Hematopoietic multipotent progenitor cell treated with erythropoietin and hydrocortisone succinate and interleukin-3 and kit ligand, for 8 days (in vitro differentiated cells): ENCODE results near the gene TFPT.

Source experiments
- DNase-seq: peaks from one replicate; pipeline ENCODE4 v3.0.0-alpha.2; 2015

TFPT gene, protein sequence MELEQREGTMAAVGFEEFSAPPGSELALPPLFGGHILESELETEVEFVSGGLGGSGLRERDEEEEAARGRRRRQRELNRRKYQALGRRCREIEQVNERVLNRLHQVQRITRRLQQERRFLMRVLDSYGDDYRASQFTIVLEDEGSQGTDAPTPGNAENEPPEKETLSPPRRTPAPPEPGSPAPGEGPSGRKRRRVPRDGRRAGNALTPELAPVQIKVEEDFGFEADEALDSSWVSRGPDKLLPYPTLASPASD

DNA sequence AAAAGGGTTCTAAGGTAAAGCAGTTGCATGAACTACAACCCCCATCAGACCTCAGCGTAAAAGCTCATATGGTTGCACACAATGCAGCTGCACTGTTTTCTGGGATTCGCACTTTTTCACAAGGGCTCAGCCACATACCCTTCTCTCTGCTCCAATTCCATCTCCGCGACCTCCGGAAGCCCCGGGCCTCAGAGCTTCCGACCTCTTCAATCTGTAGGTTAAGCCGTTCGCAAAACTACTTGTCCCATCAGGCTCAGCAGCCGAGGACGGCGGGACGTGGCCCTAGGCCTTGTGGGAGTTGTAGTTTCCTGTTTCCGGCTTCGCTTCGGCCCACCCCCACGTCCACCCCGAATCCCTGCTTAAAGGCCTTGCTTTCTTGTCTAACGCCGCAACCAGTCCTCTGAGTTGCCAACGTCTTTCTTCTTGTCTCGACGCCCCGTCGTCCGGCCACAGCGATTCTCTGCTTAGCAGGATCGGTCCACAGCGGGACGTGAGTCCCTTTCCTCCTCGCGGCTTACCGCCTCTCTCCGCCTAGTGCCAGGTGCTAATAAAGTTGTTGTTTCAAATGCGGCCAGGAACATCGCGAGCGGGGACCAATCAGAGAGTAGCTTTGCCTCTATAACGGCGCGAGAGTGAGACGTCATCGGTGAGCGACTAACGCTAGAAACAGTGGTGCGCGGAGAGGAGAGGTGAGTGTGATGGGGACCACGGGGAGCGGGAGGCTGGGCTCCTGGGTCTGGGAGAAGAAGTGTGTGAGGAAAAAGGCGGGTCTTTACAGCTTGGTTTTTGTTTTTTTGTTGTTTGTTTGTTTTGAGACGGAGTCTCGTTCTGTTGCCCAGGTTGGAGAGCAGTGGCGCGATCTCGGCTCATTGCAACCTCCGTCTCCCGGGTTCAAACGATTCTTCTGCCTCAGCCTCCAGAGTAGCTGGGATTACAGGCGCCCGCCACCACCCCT, at the start of gene TFPT, which contains the start of gene PRPF31:
Gene TFPT, minus strand, starts transcription at position 549 of the 955 bp plus-strand sequence. Its CDS starts 388 bp downstream, at position 161.
Gene PRPF31, plus strand, starts transcription at position 646 of the 955 bp plus-strand sequence. CDS start 2,525 bp downstream, outside the sequence.
- peak; percentile 99 for DNase-seq

DNA sequence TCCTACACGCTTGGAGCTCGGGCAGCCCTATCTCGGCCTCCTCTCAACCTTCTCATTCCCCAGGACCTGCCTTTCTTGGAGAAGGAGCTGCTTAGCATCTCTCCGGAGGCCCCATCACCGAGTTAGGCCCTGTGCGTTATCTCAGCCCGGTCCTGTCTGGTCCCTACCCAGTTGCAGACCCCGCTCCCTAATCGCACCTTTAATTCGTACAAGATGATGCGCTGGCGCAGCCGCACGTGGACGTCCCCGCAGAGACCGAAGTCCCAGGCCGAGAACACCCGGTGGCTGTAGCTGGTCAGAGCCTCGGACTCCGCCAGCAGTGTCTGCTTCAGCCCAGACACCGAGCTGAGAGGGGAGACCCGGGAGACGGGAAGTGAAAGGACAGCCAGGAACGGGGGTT, 49.8 kb upstream of the TFPT start:
- no peak for DNase-seq

DNA sequence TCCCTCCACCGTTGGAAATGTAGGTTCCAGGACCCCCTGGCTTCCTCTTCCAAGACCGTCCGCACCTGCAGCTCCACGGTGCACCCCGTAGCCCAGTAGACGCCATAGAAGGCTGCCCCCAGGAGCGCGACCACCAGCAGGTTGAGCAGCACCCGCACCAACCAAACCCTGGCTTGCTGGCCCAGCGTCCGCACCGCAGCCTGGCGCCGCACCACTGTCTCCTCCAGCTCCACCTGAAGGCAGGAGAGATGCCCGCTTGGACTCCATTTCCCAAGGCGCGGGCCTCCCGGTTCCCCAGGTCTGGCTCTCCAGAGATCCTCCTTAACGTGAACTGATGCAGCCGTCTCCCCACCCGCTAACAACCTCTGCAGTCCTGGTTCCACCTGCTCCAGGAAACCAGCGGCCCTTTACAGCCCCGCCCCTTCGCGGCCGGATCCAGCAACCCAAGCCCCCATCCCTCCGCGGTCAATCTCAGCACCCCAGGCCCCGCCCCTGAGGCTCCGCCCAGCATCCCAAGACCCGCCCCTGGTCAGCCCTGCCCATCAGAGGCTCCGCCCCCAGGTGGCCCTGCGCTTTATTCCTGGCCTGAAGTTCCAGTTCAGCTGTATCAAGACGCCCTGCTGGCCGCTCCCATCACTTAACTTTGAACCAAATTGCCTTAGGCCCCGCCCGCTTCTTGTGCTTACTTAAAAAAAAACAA, 49.1 kb upstream of the TFPT start:
- peak; percentile 58 for DNase-seq

DNA sequence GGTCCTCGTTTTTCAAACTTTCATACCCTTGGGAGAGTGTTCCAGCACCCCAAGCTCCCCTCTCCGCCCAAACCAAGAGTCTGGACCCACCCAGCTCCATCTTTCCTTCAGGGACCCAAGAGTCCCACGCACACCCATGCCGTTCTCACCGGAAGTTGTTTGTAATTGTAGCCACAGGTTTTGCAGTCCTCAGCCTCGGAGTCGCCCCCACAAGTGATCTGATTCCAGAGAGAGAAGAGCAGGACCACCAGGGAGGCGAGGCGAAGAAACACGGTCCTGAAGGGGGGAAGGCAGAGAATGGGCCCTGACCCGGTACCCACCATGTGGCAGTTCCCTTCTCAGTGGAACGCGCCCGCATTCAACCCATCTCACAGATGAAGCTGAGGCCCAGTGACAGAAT, 47.4 kb upstream of the TFPT start:
- no peak for DNase-seq

DNA sequence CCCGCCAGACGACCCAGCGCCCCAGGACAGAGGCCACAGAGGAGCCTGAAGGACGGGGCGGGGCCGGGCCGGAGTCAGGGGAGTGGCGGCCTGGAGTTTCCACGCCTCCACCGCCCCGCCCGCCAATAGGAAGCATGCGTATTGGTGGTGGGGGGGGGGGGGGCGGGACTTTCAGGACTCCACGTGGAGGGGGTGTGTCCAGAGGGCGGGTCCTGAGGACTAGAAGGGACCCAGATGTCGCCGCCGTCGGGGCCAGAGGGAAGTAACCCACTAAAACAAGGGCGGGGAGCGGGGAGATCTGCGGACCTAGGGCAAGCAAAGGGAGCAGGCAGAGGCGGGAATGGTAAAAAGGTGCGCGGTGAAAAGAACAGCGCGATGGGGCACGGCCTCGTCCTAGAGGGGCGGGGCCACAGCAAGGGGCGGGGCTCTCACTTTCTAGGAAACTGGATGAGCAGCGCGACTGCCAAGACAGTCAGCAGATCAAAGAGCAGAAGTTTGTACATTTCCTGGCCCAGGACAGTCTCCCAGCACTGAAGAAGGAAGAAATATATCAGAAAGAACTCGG, 46.9 kb upstream of the TFPT start:
- DNase-seq: peak; percentile 84

DNA sequence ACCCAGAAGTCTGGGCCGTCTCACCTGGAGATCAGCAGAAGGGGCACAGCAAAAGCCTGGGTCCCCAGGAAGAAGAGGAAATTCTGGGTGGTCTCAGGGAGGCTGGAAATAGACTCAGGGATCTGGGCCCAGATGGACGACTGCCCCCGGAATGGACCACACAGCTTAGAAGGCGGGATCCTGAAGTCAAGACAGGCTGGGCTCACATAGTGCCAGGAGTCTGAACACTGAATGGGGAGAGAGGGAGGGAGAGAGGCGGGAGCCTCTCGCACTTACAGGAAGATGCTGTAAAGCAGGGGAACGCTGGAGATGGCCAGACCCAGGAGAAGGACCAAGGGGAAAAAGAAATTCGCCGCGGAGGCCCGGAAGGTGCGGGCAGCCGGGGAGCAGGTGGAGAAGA, 45.4 kb upstream of the TFPT start:
- DNase-seq: no peak

DNA sequence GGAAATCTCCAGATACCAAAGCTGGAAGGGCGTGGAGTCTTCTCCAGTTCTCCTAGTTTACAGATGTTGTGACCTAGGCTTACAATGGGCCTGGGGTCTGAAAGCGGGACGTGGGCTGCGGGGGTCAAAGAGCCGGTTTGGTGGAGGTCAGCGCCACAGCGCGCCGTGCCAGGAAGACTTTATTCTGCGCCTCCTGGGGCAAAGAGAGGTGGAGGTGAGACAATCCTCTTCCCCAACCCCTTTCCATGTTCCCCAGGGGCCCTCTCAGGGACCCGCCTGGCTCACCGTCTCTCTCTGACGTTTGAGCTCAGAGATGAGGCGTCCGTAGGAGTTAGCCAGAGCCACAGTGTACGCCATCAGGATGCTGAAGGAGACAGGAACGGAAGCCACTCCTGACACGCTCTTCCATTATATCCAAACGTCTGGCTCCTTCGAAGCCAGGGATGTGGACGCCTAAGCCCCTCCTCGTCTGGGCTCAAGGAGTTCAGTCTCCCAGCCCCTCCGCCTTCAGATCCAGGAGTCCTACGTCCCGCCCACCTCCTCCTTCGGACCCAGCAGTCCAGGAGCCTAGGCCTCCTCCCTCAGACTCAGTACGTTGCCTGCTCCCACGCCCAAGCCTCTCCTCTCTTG, 44.8 kb upstream of the TFPT start:
- no peak for DNase-seq

DNA sequence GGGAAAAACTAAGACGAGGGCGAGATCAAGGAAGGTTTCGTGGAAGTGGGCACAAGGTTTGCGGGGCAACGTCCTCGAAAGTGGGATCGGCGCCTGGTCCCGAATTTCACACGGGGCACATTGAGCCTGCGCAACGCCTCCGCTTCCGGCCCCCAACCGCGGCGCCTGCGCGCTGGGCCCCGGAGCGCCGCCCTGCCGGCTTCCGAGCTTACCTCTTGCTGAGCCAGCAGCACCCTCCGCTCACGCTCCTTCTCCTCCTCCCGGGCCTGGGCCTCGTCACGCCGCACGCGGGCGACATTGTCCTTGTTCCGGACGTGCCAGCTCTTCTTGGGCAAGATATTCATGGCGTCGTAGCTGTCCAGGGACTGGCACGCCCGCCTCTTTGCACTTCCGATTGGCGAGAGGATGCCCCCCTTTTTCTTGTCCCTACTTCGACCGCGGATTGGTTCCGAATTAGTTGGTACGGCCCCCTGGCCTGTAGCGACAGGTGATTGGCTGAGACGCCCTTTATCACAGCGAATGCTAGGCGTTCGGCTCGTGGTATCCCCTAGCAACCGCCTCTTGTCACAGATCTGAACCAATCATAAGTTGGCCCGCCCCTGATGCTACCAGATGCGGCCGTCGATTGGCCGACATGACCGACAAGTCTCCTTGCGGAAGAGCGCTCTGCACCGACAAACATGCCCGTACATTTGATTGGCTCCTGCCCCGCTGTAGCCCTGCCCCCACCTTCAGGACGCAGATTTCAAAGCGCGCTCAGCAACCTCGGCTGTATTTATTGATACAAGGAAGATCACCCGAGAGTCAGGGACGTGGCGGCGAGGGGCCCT, 44.1 kb upstream of the TFPT start, which contains the start of gene LENG1:
Gene LENG1, minus strand, starts transcription at position 370 of the 830 bp plus-strand sequence. Its CDS starts 26 bp downstream, at position 344.
- DNase-seq: peak; percentile 100

DNA sequence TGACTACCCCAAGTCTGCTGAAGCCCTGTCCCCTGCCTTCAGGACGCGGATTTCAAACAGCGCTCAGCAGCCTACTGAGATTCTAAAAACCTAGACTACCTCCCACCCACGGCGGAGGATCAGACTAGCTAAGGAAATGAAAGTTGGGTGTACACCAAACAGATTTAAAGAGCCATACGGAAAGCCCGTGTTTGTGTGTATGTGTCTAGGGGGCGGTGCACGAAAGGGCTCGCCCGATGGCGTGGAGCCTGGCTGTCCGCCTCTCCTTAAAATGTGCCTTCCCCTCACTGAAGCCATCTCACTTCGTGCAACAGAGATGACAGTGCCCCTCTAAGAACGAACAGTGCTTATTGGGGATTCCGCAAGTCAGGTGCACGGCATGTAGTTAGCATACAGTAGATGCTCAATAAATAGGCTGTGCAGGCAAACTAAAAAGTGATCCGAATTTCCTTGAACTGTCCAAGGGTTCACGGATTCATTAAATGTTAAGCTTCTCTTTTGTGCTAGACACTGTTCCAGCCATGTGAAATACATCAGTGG, 43.4 kb upstream of the TFPT start:
- peak; percentile 39 for DNase-seq

DNA sequence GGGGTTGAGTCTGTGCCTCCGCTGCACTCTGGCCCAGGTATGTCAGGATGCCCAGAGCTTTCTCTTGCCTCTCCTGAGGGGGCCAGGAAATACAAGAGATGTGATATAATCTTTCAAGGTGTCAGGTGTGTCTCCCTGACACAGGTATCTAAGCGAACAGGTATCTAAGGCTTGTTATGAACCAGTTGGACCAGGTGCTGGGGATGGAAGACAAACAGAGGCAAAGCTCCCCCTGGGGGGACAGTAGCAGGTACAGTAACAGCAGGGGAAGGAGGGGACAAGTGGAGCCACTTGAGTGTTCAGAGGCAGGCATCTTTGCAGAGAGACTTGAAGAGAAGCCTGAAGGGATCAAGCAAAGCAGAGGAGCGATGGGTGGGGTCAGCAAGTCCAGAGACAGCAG, 41.5 kb upstream of the TFPT start:
- DNase-seq: no peak

DNA sequence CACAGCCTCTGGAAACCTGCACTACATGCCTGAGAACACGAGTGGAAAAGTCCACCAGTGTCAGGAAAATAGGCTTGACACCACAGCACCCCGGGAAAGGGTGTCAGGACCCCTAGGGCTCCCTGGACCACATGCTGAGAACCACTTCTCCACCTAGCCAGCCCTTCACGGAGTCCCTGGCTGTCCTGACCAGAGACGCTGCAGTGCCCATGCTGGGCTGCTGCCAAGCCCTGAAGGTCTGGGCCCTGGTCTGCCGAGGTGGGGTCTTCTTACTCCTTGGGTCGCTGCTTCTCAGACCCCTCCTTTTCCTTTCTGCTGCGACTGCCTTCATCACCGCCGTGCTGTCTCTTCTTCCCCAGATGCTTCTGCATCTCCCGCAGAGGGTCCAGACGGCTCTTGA, 41.0 kb upstream of the TFPT start:
- no peak for DNase-seq

DNA sequence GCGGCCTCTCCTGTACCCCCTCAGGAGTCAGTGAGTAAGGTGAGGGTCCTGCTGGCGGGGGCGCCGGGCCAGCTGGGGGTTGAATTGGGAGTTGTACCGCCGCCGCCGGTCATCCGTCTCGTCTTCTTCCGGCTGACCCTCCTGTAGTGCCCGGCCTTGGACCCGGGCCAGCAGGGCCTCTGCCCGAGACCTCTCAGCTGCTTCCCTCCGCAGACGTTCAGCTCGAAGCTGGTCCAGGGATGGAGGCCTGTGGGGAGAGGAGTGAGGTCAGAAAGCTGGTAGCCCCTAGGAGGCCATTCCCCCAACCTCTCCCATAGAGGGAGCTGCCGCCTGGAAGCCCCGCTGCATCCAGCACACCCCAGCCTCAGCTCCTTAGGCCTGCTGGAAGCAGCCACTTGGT, 40.2 kb upstream of the TFPT start:
- DNase-seq: no peak

DNA sequence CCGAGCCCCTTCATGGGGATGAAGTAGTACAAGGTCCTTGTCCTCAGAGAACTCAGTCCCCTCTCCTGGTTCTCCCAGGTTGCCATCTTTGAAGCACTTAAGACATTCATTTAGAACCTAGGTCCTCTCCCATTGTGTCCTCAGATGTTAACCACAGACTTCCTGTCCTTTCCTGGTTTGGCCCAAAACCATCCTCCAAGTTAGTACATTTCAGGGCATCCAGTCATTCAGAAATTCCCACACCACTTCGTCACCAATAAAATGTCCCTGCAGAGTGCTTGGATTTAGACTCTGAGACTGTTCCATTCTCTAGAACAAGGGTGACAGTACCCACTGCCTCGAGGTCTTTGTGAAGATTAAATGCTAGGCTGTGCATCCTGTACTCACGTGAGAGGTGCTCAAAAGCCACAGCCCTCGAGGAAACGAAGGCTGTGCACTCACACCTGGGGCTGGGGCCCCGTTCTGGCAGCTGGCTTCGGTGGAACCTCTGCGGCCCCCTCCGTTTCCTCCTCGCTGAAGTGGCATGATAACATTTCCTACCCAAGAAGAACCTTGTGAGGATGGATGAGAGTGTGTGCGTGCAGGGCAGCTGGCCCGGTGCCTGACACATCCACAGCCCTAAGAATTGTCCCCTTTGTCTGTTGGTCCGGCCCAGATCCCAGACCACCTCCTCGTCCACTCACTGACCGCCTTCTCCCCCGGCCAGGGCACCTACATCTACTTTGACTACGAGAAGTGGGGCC, 39.3 kb upstream of the TFPT start:
- DNase-seq: no peak

DNA sequence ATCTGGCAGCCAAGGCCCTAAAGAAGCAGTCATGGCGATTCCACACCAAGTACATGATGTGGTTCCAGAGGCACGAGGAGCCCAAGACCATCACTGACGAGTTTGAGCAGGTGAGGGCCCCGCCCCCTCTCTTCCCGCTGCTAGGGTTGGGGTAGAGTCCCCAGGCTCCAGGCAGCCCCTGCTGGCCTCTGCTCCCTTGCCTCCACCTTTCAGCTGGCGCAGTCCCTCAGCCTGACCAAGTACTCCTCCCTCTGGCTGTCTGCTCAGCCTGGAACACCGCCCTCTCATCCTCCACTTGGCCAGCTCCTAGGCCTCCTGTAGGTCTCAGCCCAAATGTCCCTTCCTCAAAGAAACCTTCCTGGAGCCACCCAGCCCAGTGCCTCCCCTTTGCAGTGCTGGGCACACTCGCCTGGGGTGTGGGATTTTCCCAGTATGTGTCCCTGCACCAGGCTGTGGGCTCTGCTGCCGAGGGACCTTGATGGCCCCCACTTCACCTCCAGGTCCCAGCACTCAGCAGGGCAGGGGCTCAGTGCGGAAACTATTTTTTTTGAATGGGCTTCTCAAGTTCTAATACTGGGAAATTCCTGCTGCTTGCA, 38.4 kb upstream of the TFPT start:
- DNase-seq: no peak

DNA sequence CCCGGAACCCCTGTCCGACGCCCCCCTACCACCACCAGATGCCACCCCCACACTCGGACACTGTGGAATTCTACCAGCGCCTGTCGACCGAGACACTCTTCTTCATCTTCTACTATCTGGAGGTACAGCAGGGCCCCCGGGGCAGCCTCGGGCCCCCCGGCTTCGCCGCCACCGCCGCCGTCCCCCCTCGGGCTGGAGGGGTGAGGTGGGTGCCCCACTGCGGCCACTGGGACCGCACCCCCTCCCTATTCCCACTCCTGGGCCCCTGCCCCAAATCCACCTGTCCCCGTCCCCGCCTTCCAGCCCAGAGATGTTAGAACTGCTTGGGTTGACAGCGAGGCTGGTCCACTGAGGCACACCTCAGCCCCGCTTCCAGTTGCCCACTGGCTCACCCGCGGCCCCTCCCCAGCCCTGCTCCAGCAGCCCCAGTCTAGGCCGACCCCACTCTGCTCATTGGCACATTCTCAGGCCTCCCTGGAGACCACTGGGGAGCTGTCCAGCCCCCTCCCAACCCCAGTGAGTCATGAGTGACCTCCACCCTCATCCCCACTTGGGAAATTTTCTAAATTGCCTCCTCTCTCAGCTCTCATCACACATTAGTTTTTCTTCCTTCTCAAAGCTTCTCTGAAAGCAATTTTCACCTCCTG, 37.5 kb upstream of the TFPT start:
- no peak for DNase-seq

DNA sequence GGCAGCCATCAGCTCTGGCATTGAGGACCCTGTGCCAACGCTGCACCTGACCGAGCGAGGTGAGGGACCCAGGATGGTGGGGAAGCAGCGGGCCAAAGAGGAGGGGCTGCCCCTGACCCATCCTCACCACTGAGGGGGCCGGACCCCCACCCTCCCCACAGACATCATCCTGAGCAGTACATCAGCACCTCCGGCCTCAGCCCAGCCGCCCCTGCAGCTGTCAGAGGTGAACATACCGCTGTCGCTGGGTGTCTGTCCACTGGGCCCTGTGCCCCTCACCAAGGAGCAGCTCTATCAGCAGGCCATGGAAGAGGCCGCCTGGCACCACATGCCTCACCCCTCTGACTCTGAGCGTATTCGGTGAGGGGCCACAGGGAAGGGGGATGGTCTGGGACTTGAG, 36.8 kb upstream of the TFPT start:
- DNase-seq: no peak

DNA sequence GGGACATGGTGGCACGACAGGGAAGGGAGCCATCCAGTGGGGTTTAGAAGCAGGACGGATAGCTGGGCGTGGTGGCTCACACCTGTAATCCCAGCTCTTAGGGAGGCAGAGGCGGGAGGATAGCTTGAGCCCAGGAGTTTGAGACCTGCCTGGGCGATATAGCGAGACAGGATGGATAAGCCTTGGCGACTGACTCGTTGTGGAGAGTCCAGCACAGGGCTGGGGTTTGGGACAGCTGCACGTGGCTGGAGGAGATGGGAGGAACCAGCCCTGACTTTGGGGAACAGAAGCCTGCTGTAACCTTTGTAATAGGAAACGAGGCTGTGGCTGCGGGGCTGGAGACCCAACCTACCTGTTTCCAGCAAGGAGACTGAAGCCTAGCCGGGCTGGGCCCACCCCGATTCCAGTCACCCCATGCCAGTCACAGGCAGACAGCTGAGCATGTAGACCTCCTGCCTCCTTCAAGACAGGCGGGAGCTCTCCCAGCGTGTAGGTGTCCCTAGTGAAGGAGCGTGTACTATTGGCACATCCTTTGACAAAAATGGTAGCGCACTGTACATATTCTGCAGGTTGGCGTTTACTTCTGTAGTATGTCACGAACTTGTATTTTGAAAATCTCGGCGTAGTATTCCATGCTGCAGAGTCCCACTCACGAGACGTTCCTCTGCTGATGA, 36.0 kb upstream of the TFPT start:
- DNase-seq: no peak

DNA sequence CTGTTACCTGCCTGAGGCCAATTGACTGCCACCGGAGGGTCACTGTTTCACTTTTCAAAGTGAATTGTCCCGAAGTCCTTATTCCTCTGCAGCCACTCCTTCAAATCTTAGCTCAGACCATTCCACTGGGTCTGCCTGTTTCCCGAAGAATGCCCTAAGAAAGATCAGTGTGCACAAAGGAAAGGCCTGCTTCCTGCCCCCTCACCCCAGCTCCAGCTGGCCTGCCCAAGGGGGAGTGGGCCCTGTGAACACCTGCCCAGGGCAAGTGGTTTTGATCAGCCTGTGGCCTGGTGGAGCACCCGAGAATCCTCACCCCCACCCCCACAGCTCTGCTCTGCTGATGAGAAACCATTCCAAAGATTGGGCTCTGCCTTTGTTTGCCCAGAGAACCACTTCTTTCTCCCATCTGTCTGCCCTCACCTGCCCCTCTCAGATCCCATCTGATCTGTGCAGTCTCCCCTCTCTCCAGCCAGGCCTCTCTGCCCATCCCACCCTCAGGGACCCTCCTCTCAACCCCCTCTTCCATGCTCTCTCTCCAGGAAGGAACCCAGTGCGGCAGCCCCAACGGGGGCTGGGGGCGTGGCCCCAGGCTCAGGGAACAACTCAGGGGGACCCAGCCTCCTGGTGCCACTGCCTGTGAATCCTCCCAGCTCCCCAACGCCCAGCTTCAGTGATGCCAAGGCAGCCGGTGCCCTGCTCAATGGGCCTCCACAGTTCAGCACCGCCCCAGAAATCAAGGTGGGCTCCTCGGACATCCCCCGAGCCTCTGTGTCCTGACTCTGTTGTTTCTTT, 33.8 kb upstream of the TFPT start:
- DNase-seq: no peak
